GM10847 (cell line): ENCODE data around the gene APBB1.

Experiments used
- POLR2A ChIP-seq: IDR thresholded peaks from 2 replicates; pipeline ENCODE4 v1.6.1; 2011; ENCODE audit not compliant: insufficient read length; ENCODE audit errors: extremely low read depth

APBB1 gene

DNA sequence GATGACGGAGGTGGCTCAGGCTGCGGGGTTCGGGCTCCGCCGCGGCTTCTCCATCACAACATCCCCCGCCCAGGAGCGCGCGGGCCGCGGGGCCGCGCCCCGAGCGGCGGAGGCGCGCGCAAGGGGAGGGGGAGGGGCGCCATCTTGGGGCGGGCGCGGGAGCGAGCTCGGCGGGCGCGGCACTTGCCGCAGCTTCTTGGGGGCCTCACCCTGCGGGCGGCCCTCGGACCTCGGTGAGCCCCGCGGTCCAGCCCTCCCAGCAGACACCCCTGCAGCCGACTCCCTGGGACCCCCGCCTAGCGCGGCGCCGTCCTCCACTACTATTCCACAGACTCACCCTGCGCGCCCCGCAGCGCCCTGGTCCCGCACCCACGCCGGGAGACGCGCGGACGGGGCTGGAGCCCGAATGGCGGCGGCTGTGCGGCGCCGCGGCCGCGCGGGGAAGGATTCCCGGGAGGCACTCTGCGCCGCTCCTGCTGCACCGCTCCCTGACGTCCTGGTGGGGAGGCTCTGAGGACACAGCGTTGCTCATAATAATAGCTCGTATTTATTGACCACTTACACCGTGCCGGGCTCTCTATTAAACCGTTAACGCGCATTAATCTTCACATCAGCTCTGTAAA, at the start of gene APBB1:
TSS of gene APBB1 (minus strand) at position 86 of the 623 bp plus-strand sequence. CDS start 7,747 bp downstream, outside the sequence.
- TF ChIP-seq POLR2A = no peak

DNA sequence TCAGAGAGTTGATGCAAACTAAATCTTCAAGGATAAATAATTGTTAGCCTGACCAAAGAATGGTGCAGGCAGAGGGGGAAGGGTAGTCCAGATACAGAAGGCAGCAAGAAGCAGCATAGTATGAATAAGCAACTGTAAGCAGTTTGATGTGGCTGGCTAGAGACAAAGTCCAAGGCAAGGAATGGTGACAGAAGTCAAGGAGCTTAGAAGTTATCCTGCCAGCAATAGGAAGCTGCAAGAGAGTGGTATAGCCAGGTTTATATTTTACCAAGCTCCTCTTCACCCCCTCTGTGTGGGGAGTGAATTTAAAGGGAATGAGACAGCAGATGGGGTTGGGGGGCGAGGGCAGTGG, 40.2 kb upstream of the APBB1 start:
- no peak for TF ChIP-seq POLR2A

GRCh38 chr11:6458352-6459098, 39.6 kb upstream of the APBB1 start:
- TF ChIP-seq POLR2A = no peak

GRCh38 chr11:6457581-6458320, 38.9 kb upstream of the APBB1 start:
- TF ChIP-seq POLR2A = no peak

- TF ChIP-seq POLR2A = no peak
These were observed 37.6 kb upstream of the APBB1 start for GRCh38 chr11:6456361-6457073.

DNA sequence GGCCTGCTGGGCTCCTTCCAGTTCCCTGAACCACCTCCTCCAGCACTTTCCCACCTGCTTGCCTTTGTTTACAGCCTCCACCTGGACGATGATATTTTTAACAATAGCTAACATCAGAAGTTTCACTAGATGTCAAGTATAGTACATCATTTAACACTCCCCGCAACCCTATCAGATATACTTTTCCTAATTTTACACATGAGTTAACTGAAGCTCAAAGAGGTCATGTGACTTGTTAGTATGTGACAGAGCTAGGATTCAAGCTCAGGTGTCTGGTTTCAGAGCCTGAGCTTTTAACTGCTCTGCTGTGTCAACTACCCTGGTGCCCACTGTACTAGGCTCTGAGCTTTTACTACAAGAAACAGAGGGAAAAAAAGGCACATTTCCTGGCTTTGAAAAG, 36.2 kb upstream of the APBB1 start:
- TF ChIP-seq POLR2A = no peak

DNA sequence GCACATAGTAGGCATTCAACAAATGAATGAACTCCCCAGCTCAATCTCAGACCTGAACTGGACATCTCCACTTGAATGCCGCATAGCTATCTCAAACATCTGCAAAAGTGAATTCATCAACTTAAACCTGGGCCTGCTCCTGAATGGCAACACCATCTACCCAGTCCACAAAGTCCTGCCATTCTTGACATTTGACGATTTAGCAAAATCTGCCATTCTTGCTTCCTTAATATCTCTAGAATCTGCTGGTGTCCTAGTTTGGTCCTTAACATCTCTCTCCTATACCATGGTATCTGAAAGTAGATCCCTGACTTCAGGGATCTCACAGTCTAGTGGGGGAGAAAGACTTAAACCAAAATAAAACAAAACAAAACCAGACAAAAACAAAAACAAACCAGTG, 34.3 kb upstream of the APBB1 start:
- no peak for TF ChIP-seq POLR2A

DNA sequence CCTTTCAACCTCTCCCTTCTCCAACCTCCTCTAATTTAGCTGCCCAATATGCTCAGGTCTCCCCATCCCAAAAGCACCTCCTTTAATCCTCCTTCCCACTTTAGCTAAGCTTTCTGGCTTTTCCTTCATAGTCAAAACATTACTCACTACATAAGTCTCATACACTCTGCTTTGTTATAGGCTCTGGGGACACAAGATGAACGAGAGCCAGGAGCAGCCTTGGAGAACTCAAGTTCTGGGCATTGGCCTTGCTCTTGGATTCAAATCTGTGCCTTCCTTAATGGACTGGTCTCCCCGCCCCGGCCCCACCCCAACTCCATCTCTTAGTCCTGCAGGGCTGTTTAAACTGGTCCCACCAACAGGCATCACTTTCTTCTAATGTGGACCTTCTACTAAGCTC, 33.3 kb upstream of the APBB1 start:
- no peak for TF ChIP-seq POLR2A

DNA sequence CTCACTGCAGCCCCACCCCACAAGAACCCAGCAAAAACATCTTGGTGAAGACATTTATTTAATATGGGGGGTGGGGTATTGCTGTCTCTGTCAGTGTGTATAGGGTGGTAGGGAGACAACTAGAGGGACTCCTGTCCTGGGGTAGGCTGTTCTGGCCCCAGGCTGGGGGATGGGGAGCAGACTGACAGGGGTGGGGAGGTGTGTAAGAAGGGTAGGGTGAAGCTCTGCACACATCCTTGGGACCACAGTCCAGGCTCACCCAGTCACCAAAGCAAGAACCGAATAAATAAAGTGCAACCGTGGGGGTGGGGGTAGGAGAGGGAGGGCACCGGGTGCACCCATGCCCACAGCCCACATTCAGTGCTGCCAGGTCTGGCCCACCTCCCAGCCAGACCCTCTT, 29.7 kb upstream of the APBB1 start:
- TF ChIP-seq POLR2A = no peak

GRCh38 chr11:6443269-6444003, 24.5 kb upstream of the APBB1 start:
- TF ChIP-seq POLR2A = no peak

- no peak for TF ChIP-seq POLR2A
These were observed 23.5 kb upstream of the APBB1 start for GRCh38 chr11:6442441-6442840.

- TF ChIP-seq POLR2A = no peak
These were observed 22.0 kb upstream of the APBB1 start, which contains the start of gene HPX for GRCh38 chr11:6440906-6441358. Gene HPX (minus strand): TSS chr11:6440987. CDS start chr11:6440963, 24 bp downstream.

DNA sequence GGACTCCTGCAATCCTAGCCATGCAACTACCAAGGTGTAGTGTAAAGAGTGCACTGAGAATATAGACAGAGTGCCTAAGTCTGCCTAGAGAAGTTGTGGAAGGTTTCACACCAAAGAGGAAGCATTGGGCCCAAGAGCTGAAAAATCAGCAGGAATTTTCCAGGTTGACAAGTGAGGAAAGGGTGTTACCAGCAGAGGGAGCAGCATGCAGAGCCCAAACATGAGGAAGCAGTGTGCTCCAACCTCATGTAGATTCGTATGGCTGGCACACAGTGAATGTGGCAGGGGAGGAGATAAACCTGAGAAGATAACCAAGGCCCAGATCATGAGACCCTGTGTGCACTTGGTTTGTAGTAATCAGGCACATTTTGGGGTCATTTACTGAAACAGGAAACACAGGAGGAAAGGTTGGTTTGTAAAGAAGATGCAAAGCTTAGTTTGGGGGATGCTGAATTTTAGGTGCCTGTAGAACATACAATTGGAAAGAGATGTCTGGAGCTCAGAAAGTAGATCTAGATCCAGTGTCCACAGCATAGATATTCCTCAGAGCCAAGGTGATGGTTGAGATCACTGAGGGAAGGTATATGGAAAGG, 20.2 kb upstream of the APBB1 start:
- TF ChIP-seq POLR2A = no peak

DNA sequence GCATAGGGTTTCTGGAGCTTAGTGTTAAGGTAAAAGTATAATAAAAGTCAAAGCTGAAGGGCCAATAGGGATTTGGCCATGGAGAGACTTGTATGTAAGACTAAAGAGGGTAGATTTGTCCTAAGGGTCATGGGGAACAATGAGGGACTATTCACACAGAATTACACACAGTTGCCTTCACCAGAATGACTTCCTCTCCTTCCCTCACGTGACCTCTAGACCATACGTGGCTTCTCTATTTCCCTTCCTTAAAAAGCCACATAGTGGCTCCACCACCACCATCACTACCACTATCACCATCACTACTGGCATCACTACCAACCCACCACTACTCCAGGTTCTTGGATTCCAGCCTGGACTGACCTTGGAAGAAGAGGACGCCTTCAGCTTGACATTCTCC, 19.1 kb upstream of the APBB1 start:
- no peak for TF ChIP-seq POLR2A
